Lung (tissue), 12 donors: ENCODE results near the gene LPCAT2. TPM values are rescaled to one million over a fixed set of nuclear protein-coding genes. Genes with fewer than 3 reads are reported as not detected.

Source experiments
- ATAC-seq: fragments of 200-7000 bp; cut with Tn5 transposase; one replicate; pipeline ENCODE4 v1.9.1; 2020; ENCODE audit warnings: moderate number of reproducible peaks; ENCODE audit not compliant: insufficient read depth, low FRiP score
- DNase-seq, 3 donors: peaks; one replicate each; pipeline ENCODE4 v3.0.0-alpha.2; 2013 to 2017
- H3K27ac ChIP-seq, 2 donors: one replicate each; pipeline ENCODE4 v1.5.1; 2013; ENCODE audit warnings: mild to moderate bottlenecking in 2 of 2, moderate library complexity in 2 of 2, control low read depth in 1 of 2, inconsistent platforms in 1 of 2, low read depth in 1 of 2, low read length in 1 of 2
- H3K27me3 ChIP-seq, 3 donors: one replicate each; pipeline ENCODE4 v1.5.1; 2013; ENCODE audit warnings: low read length in 2 of 3; ENCODE audit not compliant: control insufficient read depth in 3 of 3, insufficient read depth in 3 of 3
- H3K36me3 ChIP-seq, 4 donors: one replicate each; pipeline ENCODE4 v1.5.1; 2013; ENCODE audit warnings: low read length in 4 of 4, mild to moderate bottlenecking in 1 of 4, moderate library complexity in 1 of 4; ENCODE audit not compliant: control insufficient read depth in 4 of 4, insufficient read depth in 4 of 4
- H3K4me1 ChIP-seq, 5 donors: one replicate each; pipeline ENCODE4 v1.5.1; 2013; ENCODE audit warnings: low read length in 5 of 5, mild to moderate bottlenecking in 2 of 5, moderate library complexity in 1 of 5; ENCODE audit not compliant: control insufficient read depth in 5 of 5, insufficient read depth in 5 of 5
- H3K4me3 ChIP-seq: one replicate; pipeline ENCODE4 v1.5.1; 2013; ENCODE audit warnings: mild to moderate bottlenecking, control low read depth, moderate library complexity
- H3K9ac ChIP-seq, 2 donors: one replicate each; pipeline ENCODE4 v1.5.1; 2013; ENCODE audit warnings: low read length in 2 of 2, control low read depth in 1 of 2; ENCODE audit not compliant: insufficient read depth in 1 of 2
- H3K9me3 ChIP-seq, 4 donors: one replicate each; pipeline ENCODE4 v1.5.1; 2013; ENCODE audit warnings: low read length in 3 of 4, mild to moderate bottlenecking in 1 of 4, moderate library complexity in 1 of 4; ENCODE audit not compliant: control insufficient read depth in 4 of 4, insufficient read depth in 3 of 4
- WGBS, 2 donors: extraction: QIAGEN DNeasy Blood & Tissue Kit; methylation state at CpG; one replicate each; pipeline ENCODE4 v1.1.7; 2013; 5-methylcytosine and 5-hydroxymethylcytosine counted together
- polyA plus RNA-seq, 2 donors: library from polyadenylated mRNA; stranded (reverse); fragments of 200-250 nt; gene quantifications; one replicate each; pipeline ENCODE4 v1.2.1, GENCODE V29; 2013
- total RNA-seq, 2 donors: library from RNA; depleted of rRNA in 1 of 2; stranded (reverse); fragments of >200 nt in 1 of 2; gene quantifications; one replicate each; pipeline ENCODE4 v1.2.1, GENCODE V29; 2014 to 2021
- TF ChIP-seq, protein P1 (sequence below): IDR thresholded peaks from 2 replicates; pipeline ENCODE4 v1.5.1; 2012; ENCODE audit warnings: mild to moderate bottlenecking; ENCODE audit errors: control extremely low read depth, extremely low read depth
- donor health status: control.
- donor health status: control.
- donor health status: Bipolar disorder and iron deficiency.
- donor health status: healthy.
- donor health status: DM: yes; HTN: yes; CAD: no.

Gene LPCAT2
- total and polyA plus RNA-seq, 4 donors, result 9.5 to 25.3 (median 19.4) TPM

DNA sequence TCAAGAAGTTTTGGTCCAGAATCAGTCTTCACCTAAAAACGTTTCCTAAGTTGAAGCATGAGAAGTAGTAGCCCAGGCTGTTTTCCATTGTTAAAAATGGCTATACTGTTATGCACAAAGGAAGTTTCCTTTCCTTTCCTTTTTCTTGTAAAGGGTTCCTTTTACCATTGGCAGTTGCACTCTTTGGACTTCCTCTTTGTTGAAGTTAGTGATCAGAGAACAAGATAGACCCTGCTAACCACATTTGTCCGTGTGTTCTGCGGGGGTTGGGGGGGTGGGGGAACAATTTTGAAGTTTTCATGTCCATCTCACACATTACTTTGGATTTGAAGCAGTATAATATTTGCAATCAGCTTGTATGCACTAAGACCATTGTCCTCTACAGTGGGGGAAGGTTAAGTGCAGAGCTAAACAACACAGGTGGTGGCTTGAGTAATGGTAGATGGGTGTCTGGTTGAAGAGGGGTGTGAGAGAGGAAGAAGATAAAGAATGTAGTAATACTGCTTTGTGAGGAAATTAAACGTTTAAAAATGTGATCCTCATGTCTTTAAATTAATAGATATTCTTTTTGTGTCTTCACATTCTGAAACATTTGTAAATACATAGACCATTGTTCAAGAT lies 1.4 kb downstream of the LPCAT2 start:
- 13 to 28% methylated on average over 4 of the region's 4 CpGs for WGBS, 2 donors
- Histone ChIP-seq H3K9ac (no peak overlapping the region), H3K27ac (no peak overlapping the region), H3K4me3 (no peak overlapping the region), H3K4me1 (peaks cover 0 to 7% (median 2%) of the 10 kb centered on the region in 5 donors), H3K9me3 (peaks cover 0 to 13% (median 6%) of the 10 kb centered on the region in 4 donors), H3K36me3 (peaks cover 0 to 47% (median 14%) of the 10 kb centered on the region in 4 donors), H3K27me3 (no peaks in the 10 kb centered on the region)
- ATAC-seq (no peak), DNase-seq (peak in 2 of 3 donors; percentile 5 to 33)
- TF ChIP-seq, protein P1, sequence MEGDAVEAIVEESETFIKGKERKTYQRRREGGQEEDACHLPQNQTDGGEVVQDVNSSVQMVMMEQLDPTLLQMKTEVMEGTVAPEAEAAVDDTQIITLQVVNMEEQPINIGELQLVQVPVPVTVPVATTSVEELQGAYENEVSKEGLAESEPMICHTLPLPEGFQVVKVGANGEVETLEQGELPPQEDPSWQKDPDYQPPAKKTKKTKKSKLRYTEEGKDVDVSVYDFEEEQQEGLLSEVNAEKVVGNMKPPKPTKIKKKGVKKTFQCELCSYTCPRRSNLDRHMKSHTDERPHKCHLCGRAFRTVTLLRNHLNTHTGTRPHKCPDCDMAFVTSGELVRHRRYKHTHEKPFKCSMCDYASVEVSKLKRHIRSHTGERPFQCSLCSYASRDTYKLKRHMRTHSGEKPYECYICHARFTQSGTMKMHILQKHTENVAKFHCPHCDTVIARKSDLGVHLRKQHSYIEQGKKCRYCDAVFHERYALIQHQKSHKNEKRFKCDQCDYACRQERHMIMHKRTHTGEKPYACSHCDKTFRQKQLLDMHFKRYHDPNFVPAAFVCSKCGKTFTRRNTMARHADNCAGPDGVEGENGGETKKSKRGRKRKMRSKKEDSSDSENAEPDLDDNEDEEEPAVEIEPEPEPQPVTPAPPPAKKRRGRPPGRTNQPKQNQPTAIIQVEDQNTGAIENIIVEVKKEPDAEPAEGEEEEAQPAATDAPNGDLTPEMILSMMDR, result no peak

DNA sequence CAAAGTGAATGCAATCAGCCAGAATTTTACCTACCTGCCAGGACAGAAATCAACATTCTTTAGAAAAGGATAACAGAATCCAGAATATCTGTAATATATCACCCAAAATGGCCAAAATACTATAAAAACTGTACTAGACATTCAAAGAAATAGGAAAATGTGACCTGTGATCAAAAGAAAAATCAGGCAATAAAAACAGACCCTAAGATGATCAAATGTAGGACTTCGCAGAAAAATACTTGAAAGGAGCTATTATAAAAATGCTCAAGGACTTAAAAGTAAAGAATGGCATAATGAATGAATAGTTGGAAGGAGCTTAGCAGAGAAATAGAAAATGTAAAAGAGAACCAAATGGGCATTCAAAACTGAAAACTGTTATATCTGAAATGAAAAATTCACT lies 4.1 kb downstream of the LPCAT2 start:
- Histone ChIP-seq H3K9ac (no peak overlapping the region), H3K4me3 (no peak overlapping the region), H3K27ac (no peak overlapping the region), H3K4me1 (peaks cover 0 to 7% (median 2%) of the 10 kb centered on the region in 5 donors), H3K36me3 (peaks cover 0 to 28% (median 4%) of the 10 kb centered on the region in 4 donors), H3K27me3 (no peaks in the 10 kb centered on the region), H3K9me3 (peaks cover 0 to 13% (median 6%) of the 10 kb centered on the region in 4 donors)
- no peak for DNase-seq
- 95 to 96% methylated on average over 1 of the region's 1 CpG for WGBS, 2 donors
- ATAC-seq, result no peak
- TF ChIP-seq, protein P1, result no peak

DNA sequence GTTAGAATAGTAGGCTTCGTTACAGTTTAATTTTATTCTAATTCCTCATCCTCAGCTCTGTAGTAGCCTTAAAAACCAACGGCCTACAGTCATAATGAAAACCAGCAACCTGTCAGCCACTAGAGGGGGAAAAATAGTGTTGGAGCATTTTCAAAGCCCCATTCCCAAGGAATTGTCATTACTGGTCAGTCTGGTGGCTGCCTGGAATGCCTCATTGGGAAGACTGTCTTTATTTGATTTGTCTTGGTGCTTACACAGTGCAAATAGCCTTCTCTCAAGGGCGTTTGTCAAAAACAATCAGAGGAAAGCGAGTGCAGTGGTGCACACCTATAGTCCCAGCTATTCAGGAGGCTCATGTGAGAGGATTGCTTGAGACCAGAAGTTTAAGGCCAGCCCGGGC lies 4.7 kb downstream of the LPCAT2 start:
- H3K4me1 ChIP-seq, result peaks cover 0 to 7% (median 2%) of the 10 kb centered on the region in 5 donors
- peaks cover 0 to 13% (median 6%) of the 10 kb centered on the region in 4 donors for H3K9me3 ChIP-seq
- no peak overlapping the region for H3K4me3 ChIP-seq
- no peak overlapping the region for H3K27ac ChIP-seq
- H3K36me3 ChIP-seq, result peaks cover 0 to 21% (median under 1%) of the 10 kb centered on the region in 4 donors
- TF ChIP-seq, protein P1, result no peak
- ATAC-seq (no peak), DNase-seq (no peak)
- H3K27me3 ChIP-seq, result no peaks in the 10 kb centered on the region
- WGBS, 2 donors, result 86 to 90% methylated on average over 5 of the region's 5 CpGs
- H3K9ac ChIP-seq, result no peak overlapping the region
